ENCODE data around the gene HEXIM1. TPM values are rescaled to one million over a fixed set of nuclear protein-coding genes. Genes with fewer than 3 reads are reported as not detected.

HEXIM1 gene
- total and polyA plus RNA-seq, 2 experiments from 2014 or later = 9.2 to 10.9 TPM

DNA sequence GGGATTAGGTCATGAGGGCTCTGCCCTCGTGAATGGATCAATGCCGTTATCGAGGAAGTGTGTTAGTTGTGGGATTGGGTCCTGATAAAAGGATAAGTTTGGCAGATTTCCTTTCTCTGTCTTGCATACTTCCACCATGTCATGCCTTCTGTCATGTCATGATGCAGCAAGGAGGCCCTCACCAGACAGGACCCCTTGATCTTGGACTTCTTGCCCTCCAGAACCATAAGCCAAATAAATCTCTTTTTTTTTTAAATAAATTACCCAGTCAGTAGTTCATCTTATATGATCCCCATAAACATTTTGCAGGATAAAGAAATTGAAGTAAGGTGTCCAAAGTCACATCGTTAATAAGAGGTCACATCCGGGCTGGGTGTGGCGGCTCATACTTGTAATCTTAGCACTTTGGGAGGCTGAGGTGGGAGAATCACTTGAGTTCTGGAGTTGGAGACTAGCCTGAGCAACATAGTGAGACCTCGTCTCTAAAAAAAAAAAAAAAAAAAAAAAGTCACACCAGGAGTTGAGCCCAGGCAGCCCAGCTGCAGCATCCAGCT lies 38.6 kb downstream of the HEXIM1 start (continued):
- TF ChIP-seq, protein P1, sequence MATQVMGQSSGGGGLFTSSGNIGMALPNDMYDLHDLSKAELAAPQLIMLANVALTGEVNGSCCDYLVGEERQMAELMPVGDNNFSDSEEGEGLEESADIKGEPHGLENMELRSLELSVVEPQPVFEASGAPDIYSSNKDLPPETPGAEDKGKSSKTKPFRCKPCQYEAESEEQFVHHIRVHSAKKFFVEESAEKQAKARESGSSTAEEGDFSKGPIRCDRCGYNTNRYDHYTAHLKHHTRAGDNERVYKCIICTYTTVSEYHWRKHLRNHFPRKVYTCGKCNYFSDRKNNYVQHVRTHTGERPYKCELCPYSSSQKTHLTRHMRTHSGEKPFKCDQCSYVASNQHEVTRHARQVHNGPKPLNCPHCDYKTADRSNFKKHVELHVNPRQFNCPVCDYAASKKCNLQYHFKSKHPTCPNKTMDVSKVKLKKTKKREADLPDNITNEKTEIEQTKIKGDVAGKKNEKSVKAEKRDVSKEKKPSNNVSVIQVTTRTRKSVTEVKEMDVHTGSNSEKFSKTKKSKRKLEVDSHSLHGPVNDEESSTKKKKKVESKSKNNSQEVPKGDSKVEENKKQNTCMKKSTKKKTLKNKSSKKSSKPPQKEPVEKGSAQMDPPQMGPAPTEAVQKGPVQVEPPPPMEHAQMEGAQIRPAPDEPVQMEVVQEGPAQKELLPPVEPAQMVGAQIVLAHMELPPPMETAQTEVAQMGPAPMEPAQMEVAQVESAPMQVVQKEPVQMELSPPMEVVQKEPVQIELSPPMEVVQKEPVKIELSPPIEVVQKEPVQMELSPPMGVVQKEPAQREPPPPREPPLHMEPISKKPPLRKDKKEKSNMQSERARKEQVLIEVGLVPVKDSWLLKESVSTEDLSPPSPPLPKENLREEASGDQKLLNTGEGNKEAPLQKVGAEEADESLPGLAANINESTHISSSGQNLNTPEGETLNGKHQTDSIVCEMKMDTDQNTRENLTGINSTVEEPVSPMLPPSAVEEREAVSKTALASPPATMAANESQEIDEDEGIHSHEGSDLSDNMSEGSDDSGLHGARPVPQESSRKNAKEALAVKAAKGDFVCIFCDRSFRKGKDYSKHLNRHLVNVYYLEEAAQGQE (IDR thresholded peaks at IDR 0.05; ENCODE audit: unreplicated experiment) = no peak
- TF ChIP-seq, protein P2, sequence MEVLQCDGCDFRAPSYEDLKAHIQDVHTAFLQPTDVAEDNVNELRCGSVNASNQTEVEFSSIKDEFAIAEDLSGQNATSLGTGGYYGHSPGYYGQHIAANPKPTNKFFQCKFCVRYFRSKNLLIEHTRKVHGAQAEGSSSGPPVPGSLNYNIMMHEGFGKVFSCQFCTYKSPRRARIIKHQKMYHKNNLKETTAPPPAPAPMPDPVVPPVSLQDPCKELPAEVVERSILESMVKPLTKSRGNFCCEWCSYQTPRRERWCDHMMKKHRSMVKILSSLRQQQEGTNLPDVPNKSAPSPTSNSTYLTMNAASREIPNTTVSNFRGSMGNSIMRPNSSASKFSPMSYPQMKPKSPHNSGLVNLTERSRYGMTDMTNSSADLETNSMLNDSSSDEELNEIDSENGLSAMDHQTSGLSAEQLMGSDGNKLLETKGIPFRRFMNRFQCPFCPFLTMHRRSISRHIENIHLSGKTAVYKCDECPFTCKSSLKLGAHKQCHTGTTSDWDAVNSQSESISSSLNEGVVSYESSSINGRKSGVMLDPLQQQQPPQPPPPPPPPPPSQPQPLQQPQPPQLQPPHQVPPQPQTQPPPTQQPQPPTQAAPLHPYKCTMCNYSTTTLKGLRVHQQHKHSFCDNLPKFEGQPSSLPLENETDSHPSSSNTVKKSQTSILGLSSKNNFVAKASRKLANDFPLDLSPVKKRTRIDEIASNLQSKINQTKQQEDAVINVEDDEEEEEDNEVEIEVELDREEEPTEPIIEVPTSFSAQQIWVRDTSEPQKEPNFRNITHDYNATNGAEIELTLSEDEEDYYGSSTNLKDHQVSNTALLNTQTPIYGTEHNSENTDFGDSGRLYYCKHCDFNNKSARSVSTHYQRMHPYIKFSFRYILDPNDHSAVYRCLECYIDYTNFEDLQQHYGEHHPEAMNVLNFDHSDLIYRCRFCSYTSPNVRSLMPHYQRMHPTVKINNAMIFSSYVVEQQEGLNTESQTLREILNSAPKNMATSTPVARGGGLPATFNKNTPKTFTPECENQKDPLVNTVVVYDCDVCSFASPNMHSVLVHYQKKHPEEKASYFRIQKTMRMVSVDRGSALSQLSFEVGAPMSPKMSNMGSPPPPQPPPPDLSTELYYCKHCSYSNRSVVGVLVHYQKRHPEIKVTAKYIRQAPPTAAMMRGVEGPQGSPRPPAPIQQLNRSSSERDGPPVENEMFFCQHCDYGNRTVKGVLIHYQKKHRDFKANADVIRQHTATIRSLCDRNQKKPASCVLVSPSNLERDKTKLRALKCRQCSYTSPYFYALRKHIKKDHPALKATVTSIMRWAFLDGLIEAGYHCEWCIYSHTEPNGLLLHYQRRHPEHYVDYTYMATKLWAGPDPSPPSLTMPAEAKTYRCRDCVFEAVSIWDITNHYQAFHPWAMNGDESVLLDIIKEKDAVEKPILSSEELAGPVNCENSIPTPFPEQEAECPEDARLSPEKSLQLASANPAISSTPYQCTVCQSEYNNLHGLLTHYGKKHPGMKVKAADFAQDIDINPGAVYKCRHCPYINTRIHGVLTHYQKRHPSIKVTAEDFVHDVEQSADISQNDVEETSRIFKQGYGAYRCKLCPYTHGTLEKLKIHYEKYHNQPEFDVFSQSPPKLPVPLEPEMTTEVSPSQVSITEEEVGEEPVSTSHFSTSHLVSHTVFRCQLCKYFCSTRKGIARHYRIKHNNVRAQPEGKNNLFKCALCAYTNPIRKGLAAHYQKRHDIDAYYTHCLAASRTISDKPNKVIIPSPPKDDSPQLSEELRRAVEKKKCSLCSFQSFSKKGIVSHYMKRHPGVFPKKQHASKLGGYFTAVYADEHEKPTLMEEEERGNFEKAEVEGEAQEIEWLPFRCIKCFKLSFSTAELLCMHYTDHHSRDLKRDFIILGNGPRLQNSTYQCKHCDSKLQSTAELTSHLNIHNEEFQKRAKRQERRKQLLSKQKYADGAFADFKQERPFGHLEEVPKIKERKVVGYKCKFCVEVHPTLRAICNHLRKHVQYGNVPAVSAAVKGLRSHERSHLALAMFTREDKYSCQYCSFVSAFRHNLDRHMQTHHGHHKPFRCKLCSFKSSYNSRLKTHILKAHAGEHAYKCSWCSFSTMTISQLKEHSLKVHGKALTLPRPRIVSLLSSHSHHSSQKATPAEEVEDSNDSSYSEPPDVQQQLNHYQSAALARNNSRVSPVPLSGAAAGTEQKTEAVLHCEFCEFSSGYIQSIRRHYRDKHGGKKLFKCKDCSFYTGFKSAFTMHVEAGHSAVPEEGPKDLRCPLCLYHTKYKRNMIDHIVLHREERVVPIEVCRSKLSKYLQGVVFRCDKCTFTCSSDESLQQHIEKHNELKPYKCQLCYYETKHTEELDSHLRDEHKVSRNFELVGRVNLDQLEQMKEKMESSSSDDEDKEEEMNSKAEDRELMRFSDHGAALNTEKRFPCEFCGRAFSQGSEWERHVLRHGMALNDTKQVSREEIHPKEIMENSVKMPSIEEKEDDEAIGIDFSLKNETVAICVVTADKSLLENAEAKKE (CRISPR knock-in tag; IDR thresholded peaks at IDR 0.05) = no peak

DNA sequence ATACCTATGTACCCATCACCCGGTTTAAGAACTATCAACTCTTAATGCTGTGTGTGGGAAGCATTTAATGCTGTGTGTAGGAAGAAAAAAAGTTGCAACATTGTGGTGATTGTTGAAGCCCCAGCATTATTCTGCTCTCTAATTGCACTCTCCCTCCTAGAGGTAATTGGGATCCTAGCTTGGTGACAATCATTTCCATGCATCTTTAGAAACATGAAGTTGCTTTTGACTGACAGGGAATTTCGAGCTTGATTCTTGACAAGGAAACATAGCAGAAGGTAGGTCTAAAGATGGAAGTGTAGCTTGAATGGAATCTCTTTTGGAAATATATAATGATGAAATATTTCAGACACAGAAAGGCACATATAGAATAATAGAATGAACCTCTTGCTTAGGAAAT lies 40.7 kb downstream of the HEXIM1 start:
- Histone ChIP-seq H3F3A (replicated peaks; ENCODE audit: low read depth) (no peaks in the 10 kb centered on the region), H3K4me2 (no peak overlapping the region), H2AFZ (no peak overlapping the region), H3K36me3 (ENCODE audit: insufficient read depth) (no peaks in the 10 kb centered on the region), H3K79me2 (replicated peaks; ENCODE audit: insufficient read depth) (no peaks in the 10 kb centered on the region), H3K4me3 (no peak overlapping the region), H3K27ac (ENCODE audit: low read depth) (no peak overlapping the region), H3K27me3 (ENCODE audit: insufficient read depth) (no peaks in the 10 kb centered on the region), H3K4me1 (ENCODE audit: insufficient read depth) (no peaks in the 10 kb centered on the region), H3K9me2 (ENCODE audit: insufficient read depth) (no peaks in the 10 kb centered on the region), H4K20me1 (replicated peaks; ENCODE audit: insufficient read depth) (no peaks in the 10 kb centered on the region)
- ATAC-seq = no peak
- no peak for DNase-seq (ENCODE audit: low spot score)
- peaks cover 5% of the 10 kb centered on the region for H3K27me3 Mint-ChIP-seq (ENCODE audit: insufficient read depth, low read depth, poor library complexity)
- no peaks in the 10 kb centered on the region; the same call in 2 of the 3 replicates for H3K4me1 Mint-ChIP-seq
- no peaks in the 10 kb centered on the region for H3K36me3 Mint-ChIP-seq (ENCODE audit: low read depth)
- H3K27ac Mint-ChIP-seq = no peak overlapping the region
- H3K9me3 Mint-ChIP-seq = peaks cover 4% of the 10 kb centered on the region; the same call in 2 of the 3 replicates
- H3K4me3 Mint-ChIP-seq = no peak overlapping the region
- TF ChIP-seq, protein P1 (IDR thresholded peaks at IDR 0.05; ENCODE audit: unreplicated experiment) = no peak
